GM12874 (cell line): ENCODE data around the gene STAC2.

Experiments
- TF ChIP-seq, protein P1 (sequence below): IDR thresholded peaks from 2 replicates; pipeline ENCODE4 v1.5.1; 2011; ENCODE audit warnings: low read depth, mild to moderate bottlenecking, control low read depth, low read length, moderate library complexity; ENCODE audit not compliant: insufficient read depth

Gene STAC2

DNA sequence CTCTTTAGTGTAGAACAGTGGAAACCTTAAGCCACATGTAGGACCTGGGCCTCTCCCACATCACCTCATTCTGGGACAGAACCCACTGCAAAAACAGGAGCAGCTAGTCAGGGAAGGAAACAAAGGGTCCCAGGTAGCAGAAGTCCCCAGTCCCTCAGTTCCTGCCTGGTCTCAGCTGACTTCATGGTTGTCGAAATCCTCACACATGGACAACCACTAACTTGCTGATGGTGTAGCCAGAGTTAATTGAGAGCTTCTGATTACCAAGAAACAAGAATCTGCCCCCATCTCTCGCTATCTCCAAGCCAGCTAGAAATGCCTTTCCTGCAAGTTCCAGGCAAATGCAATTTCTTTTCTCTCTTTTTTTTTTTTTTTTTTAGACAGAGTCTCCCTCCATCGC is 56.2 kb downstream of the STAC2 start:
- TF ChIP-seq, protein P1, sequence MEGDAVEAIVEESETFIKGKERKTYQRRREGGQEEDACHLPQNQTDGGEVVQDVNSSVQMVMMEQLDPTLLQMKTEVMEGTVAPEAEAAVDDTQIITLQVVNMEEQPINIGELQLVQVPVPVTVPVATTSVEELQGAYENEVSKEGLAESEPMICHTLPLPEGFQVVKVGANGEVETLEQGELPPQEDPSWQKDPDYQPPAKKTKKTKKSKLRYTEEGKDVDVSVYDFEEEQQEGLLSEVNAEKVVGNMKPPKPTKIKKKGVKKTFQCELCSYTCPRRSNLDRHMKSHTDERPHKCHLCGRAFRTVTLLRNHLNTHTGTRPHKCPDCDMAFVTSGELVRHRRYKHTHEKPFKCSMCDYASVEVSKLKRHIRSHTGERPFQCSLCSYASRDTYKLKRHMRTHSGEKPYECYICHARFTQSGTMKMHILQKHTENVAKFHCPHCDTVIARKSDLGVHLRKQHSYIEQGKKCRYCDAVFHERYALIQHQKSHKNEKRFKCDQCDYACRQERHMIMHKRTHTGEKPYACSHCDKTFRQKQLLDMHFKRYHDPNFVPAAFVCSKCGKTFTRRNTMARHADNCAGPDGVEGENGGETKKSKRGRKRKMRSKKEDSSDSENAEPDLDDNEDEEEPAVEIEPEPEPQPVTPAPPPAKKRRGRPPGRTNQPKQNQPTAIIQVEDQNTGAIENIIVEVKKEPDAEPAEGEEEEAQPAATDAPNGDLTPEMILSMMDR, result no peak

DNA sequence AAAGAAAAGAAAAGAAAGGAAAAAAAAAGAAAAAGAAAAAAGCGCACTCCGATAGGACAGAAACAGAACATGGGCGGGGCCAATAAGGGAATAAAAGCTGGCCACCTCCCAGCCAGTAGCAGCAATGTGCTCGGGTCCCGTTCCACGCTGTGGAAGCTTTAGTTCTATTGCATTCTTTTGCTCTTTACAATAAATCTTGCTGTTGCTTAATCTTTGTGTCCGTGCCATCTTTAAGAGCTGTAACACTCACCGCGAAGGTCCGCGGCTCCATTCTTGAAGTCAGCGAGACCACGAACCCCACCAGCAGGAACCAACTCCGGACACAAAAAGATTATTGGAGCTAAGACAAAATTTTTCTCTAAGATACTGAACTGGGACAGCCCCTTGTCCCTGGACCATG is 56.6 kb downstream of the STAC2 start:
- TF ChIP-seq, protein P1, result no peak

DNA sequence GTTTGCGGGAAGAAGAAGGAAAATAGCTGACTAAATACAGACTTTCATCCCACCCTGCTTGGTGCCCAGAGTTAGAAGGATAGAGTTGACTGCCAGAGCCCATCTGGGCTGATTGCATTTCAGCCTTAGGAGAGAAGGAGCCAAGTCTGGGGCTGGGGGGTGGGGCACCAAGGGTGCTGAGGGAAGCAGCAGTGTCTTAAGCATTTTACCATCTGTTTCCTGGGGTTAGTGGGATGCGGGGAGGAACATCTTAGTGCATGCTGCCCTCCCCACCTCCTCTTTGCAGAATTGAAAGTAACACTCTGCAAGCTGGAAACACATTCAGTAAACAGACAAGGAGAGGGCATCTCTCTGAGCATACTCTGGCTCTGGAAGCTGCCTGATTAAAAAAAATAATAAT is 58.3 kb downstream of the STAC2 start:
- TF ChIP-seq, protein P1, result no peak

DNA sequence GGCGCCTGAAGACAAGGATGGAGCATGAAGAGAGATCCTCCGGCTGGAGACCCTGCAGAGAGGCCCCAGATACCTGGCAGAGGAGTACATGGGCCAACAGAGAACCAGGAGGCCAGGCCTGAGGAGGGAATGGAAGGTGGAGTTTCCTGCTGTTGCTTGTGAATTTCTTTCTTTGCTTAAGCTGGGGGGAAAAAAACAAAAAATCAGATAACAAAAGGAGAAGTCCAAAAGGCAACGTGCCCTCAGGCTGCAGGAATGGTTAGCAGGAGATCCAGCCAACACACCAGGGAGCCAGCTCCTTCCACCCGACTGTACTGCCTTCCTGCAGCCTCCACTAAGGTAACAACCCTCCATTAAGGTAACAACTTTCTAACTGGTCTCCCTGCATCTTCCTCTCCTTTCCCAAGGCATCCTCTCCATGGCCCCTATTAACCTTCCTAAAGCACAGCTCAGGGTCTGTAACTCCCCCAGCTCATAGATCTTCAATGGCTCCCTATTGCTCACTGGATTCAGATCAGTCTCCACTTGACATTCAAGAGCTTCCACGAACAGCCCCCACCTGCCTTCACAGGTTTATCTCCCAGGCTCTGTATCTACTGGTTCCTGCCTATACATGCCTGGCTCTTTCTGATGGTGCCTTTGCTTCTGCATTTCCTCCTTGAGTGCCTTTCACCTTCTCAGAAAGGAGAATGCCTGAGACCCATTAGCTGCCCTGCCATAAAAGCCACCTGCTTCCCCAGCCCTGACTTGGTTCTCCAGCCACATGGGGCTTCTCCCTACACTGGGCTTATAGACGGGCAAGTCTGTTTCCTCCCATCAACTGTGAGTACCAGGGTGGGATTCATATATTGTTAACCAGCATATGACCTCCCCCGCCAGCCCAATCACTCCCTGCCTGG is 59.1 kb downstream of the STAC2 start:
- TF ChIP-seq, protein P1, result no peak

DNA sequence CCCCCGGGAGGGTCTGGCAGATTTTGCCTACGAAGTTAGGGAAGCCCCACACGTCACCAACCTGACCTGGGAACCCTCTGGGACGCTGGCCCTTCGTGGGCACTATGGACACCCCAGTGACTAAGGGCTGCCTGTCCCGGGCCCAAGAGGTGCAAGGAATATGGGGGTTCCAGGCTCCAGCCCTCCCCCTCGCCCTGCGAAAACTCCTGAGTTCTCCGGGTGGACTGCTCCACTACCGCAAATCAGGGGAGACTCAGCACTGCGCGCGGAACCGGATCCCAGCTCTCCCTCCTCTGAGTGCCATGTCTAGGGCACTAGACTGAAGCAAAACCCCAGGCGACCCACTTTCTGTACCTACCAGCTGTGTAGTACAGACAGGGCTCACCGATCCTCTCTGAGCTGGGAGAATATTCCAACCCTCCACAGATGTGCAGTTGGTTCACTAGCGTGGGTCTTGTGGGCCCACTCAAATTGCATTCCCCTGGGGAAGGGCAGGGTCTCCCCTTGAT is 59.9 kb downstream of the STAC2 start, which contains the start of gene ARL5C:
TSS of gene ARL5C (minus strand) at position 321 of the 509 bp plus-strand sequence. CDS start 401 bp downstream, outside the sequence.
- TF ChIP-seq, protein P1, result no peak

DNA sequence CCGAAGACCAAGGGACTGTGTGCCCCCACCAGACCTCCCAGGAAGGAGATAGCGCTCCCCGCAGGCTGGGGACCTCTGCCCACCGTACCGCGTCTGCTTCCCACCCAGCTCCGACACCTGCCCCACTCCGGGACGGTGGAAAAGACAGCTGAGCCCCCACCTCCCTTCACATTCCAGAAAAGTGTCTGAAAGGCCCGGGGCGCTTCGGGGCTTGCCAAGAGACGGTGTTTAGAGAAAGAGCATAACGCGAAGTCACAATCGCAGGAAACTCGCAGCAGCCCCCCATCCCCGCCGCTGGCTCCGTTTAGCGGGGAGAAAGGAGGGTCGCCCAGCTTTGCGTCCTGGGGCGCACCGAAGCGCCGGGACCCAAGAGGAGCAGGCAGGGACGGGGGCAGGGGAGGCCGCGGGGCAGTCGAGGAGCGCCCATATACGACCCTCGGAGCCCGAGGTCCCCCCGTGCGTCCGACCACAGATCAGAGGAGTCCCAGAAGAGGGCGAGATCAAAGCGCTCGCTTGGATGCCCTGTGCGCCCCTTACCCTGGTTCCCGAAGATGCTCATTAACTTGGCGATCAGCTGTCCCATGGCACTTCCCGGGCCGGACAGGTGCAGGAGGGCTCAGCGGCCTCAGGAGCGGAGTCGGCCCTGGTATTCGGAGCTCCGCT is 60.4 kb downstream of the STAC2 start:
- TF ChIP-seq, protein P1, result no peak

DNA sequence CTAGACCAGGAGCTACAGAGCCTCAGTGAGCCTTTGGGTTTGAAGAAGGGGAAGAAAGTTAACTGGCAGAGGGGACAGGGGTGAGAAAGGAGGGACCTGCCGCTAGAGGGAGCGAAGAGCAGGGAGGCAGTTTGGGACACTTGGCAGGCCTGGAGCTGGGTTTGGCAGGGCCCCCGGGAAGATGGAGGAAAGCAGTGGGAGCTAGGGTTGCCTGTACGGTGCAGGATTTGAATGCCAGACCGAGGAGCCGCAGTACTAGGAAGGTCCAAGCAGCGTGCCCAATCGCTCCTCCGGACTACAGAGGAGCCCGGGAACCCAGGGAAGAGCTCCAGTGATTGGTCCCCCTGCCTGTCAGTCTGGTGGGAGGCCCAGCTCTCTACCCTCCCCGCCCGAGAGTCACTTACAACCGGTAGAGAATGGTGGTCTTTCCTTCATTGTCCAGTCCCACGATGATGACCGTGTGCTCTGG is 61.0 kb downstream of the STAC2 start:
- TF ChIP-seq, protein P1, result peak; percentile 93
